Muscle layer of colon (tissue), 2 donors: ENCODE measurements around the gene NRIP2.

ENCODE experiments used
- H3K27ac ChIP-seq: one replicate; pipeline ENCODE4 v1.7.0; 2013; ENCODE audit warnings: low read depth, mild to moderate bottlenecking, low read length, moderate library complexity
- H3K27me3 ChIP-seq, 2 donors: one replicate each; pipeline ENCODE4 v1.7.0; 2013; ENCODE audit warnings: low read length in 2 of 2, mild to moderate bottlenecking in 2 of 2; ENCODE audit not compliant: insufficient read depth in 2 of 2, control insufficient read depth in 1 of 2
- H3K36me3 ChIP-seq: one replicate; pipeline ENCODE4 v1.7.0; 2013; ENCODE audit warnings: mild to moderate bottlenecking, low read length; ENCODE audit not compliant: insufficient read depth
- H3K4me1 ChIP-seq: one replicate; pipeline ENCODE4 v1.7.0; 2013; ENCODE audit warnings: mild to moderate bottlenecking, low read length; ENCODE audit not compliant: insufficient read depth
- H3K4me3 ChIP-seq, 2 donors: one replicate each; pipeline ENCODE4 v1.7.0; 2013; ENCODE audit warnings: low read length in 2 of 2, low read depth in 1 of 2, mild to moderate bottlenecking in 1 of 2, moderate library complexity in 1 of 2
- H3K9ac ChIP-seq: one replicate; pipeline ENCODE4 v1.7.0; 2013; ENCODE audit warnings: low read length
- H3K9me3 ChIP-seq: one replicate; pipeline ENCODE4 v1.7.0; 2013; ENCODE audit warnings: mild to moderate bottlenecking, low read length
- donor health status: abdominal sarcoma.
- donor health status: Adenocarcinoma of cecum.

Gene NRIP2

GRCh38 chr12:2858944-2859421 lies 24.1 kb upstream of the NRIP2 start:
- H3K27me3 ChIP-seq, result no peaks in the 10 kb centered on the region
- no peaks in the 10 kb centered on the region for H3K9me3 ChIP-seq
- no peak overlapping the region for H3K9ac ChIP-seq
- H3K36me3 ChIP-seq, result peaks cover 5% of the 10 kb centered on the region
- H3K27ac ChIP-seq, result no peak overlapping the region
- H3K4me1 ChIP-seq, result no peaks in the 10 kb centered on the region
- H3K4me3 ChIP-seq, result no peak overlapping the region

- Histone ChIP-seq H3K4me3 (no peak overlapping the region), H3K4me1 (no peaks in the 10 kb centered on the region), H3K36me3 (peaks cover 5% of the 10 kb centered on the region), H3K9me3 (no peaks in the 10 kb centered on the region), H3K27me3 (no peaks in the 10 kb centered on the region), H3K9ac (no peak overlapping the region), H3K27ac (no peak overlapping the region)
Measured at GRCh38 chr12:2858334-2858733, 23.5 kb upstream of the NRIP2 start.

- Histone ChIP-seq H3K36me3 (peaks cover 5% of the 10 kb centered on the region), H3K4me1 (no peaks in the 10 kb centered on the region), H3K9me3 (no peaks in the 10 kb centered on the region), H3K9ac (no peak overlapping the region), H3K27ac (no peak overlapping the region), H3K27me3 (no peaks in the 10 kb centered on the region), H3K4me3 (no peak overlapping the region)
Measured at GRCh38 chr12:2857576-2857975, 22.7 kb upstream of the NRIP2 start.

GRCh38 chr12:2857021-2857431 lies 22.2 kb upstream of the NRIP2 start, which contains the start of gene TEX52:
Gene TEX52, minus strand, starts transcription at chr12:2857039. Its CDS starts 13 bp downstream, at chr12:2857026.
- H3K9ac ChIP-seq, result no peak within 1 kb of the TSS
- no peak within 1 kb of the TSS for H3K27ac ChIP-seq
- H3K36me3 ChIP-seq, result peaks cover 5% of the 10 kb centered on the region
- no peaks in the 10 kb centered on the region for H3K4me1 ChIP-seq
- no peak within 1 kb of the TSS for H3K4me3 ChIP-seq
- no peaks in the 10 kb centered on the region for H3K27me3 ChIP-seq
- H3K9me3 ChIP-seq, result no peaks in the 10 kb centered on the region

GRCh38 chr12:2856051-2856450 lies 21.2 kb upstream of the NRIP2 start:
- Histone ChIP-seq H3K4me3 (no peak overlapping the region), H3K9me3 (no peaks in the 10 kb centered on the region), H3K27ac (no peak overlapping the region), H3K9ac (no peak overlapping the region), H3K4me1 (no peaks in the 10 kb centered on the region), H3K27me3 (no peaks in the 10 kb centered on the region), H3K36me3 (peaks cover 5% of the 10 kb centered on the region)

GRCh38 chr12:2855546-2855945 lies 20.7 kb upstream of the NRIP2 start:
- Histone ChIP-seq H3K4me1 (no peaks in the 10 kb centered on the region), H3K27me3 (no peaks in the 10 kb centered on the region), H3K27ac (no peak overlapping the region), H3K9me3 (no peaks in the 10 kb centered on the region), H3K4me3 (no peak overlapping the region), H3K36me3 (peaks cover 5% of the 10 kb centered on the region), H3K9ac (no peak overlapping the region)

- H3K9ac ChIP-seq, result no peak overlapping the region
- no peaks in the 10 kb centered on the region for H3K4me1 ChIP-seq
- H3K36me3 ChIP-seq, result peaks cover 5% of the 10 kb centered on the region
- no peak overlapping the region for H3K4me3 ChIP-seq
- no peaks in the 10 kb centered on the region for H3K9me3 ChIP-seq
- H3K27me3 ChIP-seq, result no peaks in the 10 kb centered on the region
- no peak overlapping the region for H3K27ac ChIP-seq
Measured at GRCh38 chr12:2854669-2855453, 20.0 kb upstream of the NRIP2 start.

- no peak overlapping the region for H3K4me3 ChIP-seq
- H3K36me3 ChIP-seq, result peaks cover 5% of the 10 kb centered on the region
- H3K27ac ChIP-seq, result no peak overlapping the region
- H3K9ac ChIP-seq, result no peak overlapping the region
- H3K4me1 ChIP-seq, result no peaks in the 10 kb centered on the region
- H3K9me3 ChIP-seq, result no peaks in the 10 kb centered on the region
- H3K27me3 ChIP-seq, result no peaks in the 10 kb centered on the region
Measured at GRCh38 chr12:2853626-2854025, 18.8 kb upstream of the NRIP2 start.

GRCh38 chr12:2851931-2852330 lies 17.1 kb upstream of the NRIP2 start:
- Histone ChIP-seq H3K27ac (no peak overlapping the region), H3K27me3 (no peaks in the 10 kb centered on the region), H3K4me3 (no peak overlapping the region), H3K9ac (no peak overlapping the region), H3K36me3 (no peaks in the 10 kb centered on the region), H3K9me3 (no peaks in the 10 kb centered on the region), H3K4me1 (no peaks in the 10 kb centered on the region)

- Histone ChIP-seq H3K27ac (no peak overlapping the region), H3K27me3 (no peaks in the 10 kb centered on the region), H3K4me1 (no peaks in the 10 kb centered on the region), H3K9ac (no peak overlapping the region), H3K9me3 (no peaks in the 10 kb centered on the region), H3K4me3 (no peak overlapping the region), H3K36me3 (no peaks in the 10 kb centered on the region)
Measured at GRCh38 chr12:2845280-2845679, 10.4 kb upstream of the NRIP2 start.

- Histone ChIP-seq H3K27me3 (no peaks in the 10 kb centered on the region), H3K9me3 (no peaks in the 10 kb centered on the region), H3K4me1 (no peaks in the 10 kb centered on the region), H3K4me3 (no peak overlapping the region), H3K27ac (no peak overlapping the region), H3K9ac (no peak overlapping the region), H3K36me3 (peaks cover 2% of the 10 kb centered on the region)
Measured at GRCh38 chr12:2844786-2845185, 10.0 kb upstream of the NRIP2 start.

GRCh38 chr12:2842948-2843347 lies 8.1 kb upstream of the NRIP2 start:
- no peaks in the 10 kb centered on the region for H3K27me3 ChIP-seq
- H3K4me1 ChIP-seq, result no peaks in the 10 kb centered on the region
- peaks cover 9% of the 10 kb centered on the region for H3K36me3 ChIP-seq
- no peak overlapping the region for H3K9ac ChIP-seq
- no peak overlapping the region for H3K4me3 ChIP-seq
- no peak overlapping the region for H3K27ac ChIP-seq
- no peaks in the 10 kb centered on the region for H3K9me3 ChIP-seq
